ENCODE measurements around the gene DYNLT1. TPM values are rescaled to one million over a fixed set of nuclear protein-coding genes. Genes with fewer than 3 reads are reported as not detected.

The DYNLT1 gene
- total and polyA plus RNA-seq, 2 experiments from 2014 or later, result 60.9 to 241 TPM

- H4K20me1 ChIP-seq (replicated peaks; ENCODE audit: insufficient read depth), result peaks cover 10% of the 10 kb centered on the region
- H3K27ac Mint-ChIP-seq, result no peak overlapping the region
- no peak overlapping the region for H3K4me3 Mint-ChIP-seq
- H3K36me3 ChIP-seq (ENCODE audit: insufficient read depth), result peaks cover 10% of the 10 kb centered on the region
- ATAC-seq (peak; percentile 74), DNase-seq (ENCODE audit: low spot score) (peak; percentile 62)
- no peaks in the 10 kb centered on the region for H3K79me2 ChIP-seq (replicated peaks; ENCODE audit: insufficient read depth)
- H3K4me3 ChIP-seq, result no peak overlapping the region
- TF ChIP-seq ETS1 (IDR thresholded peaks at IDR 0.05), result no peak
- peak; percentile 38 to 77; a peak in 3 of 4 replicates for TF ChIP-seq CTCF (conservative IDR thresholded peaks at IDR 0.05; ENCODE audit: low read depth in 2 of 2)
- H3K9me3 Mint-ChIP-seq, result no peaks in the 10 kb centered on the region
- H3K27ac ChIP-seq (ENCODE audit: low read depth), result no peak overlapping the region
- no peak overlapping the region for H3K4me2 ChIP-seq
- no peaks in the 10 kb centered on the region for H3K4me1 ChIP-seq (ENCODE audit: insufficient read depth)
- no peaks in the 10 kb centered on the region for H3F3A ChIP-seq (replicated peaks; ENCODE audit: low read depth)
- H3K27me3 ChIP-seq (ENCODE audit: insufficient read depth), result no peaks in the 10 kb centered on the region
- no peak overlapping the region for H2AFZ ChIP-seq
- no peaks in the 10 kb centered on the region for H3K9me2 ChIP-seq (ENCODE audit: insufficient read depth)
- H3K27me3 Mint-ChIP-seq (ENCODE audit: insufficient read depth, low read depth, poor library complexity), result peaks cover 21% of the 10 kb centered on the region
- H3K4me1 Mint-ChIP-seq, result peaks cover 23% of the 10 kb centered on the region
- peaks cover 61% of the 10 kb centered on the region for H3K36me3 Mint-ChIP-seq (ENCODE audit: low read depth)
Observed at GRCh38 chr6:158629367-158630221, 14.9 kb downstream of the DYNLT1 start.

GRCh38 chr6:158628542-158628941 lies 16.0 kb downstream of the DYNLT1 start:
- H3K27me3 Mint-ChIP-seq (ENCODE audit: insufficient read depth, low read depth, poor library complexity), result peaks cover 21% of the 10 kb centered on the region
- no peak overlapping the region for H3K4me3 ChIP-seq
- H3K4me1 Mint-ChIP-seq, result peaks cover 23% of the 10 kb centered on the region
- DNase-seq (ENCODE audit: low spot score), result no peak
- no peak overlapping the region for H3K27ac Mint-ChIP-seq
- peak; percentile 13; the same call in 2 of the 3 replicates for ATAC-seq
- H3K27me3 ChIP-seq (ENCODE audit: insufficient read depth), result no peaks in the 10 kb centered on the region
- H3K79me2 ChIP-seq (replicated peaks; ENCODE audit: insufficient read depth), result no peaks in the 10 kb centered on the region
- peaks cover 10% of the 10 kb centered on the region for H4K20me1 ChIP-seq (replicated peaks; ENCODE audit: insufficient read depth)
- TF ChIP-seq CREB1 (CRISPR knock-in tag; IDR thresholded peaks at IDR 0.05; ENCODE audit: low read depth) (no peak), ZNF114 (CRISPR knock-in tag; IDR thresholded peaks at IDR 0.05) (no peak), ETS1 (IDR thresholded peaks at IDR 0.05) (no peak), EZH2phosphoT487 (IDR thresholded peaks at IDR 0.05; ENCODE audit: unreplicated experiment) (no peak), REST (IDR thresholded peaks at IDR 0.05; ENCODE audit: unreplicated experiment) (no peak), POLR2AphosphoS5 (IDR thresholded peaks at IDR 0.05; ENCODE audit: low read depth) (no peak), STAT1 (IDR thresholded peaks at IDR 0.05; ENCODE audit: unreplicated experiment) (no peak), ZNF331 (CRISPR knock-in tag; IDR thresholded peaks at IDR 0.05; ENCODE audit: low read depth) (no peak), EZH2 (IDR thresholded peaks at IDR 0.05; ENCODE audit: low read depth, unreplicated experiment) (no peak), JUNB (IDR thresholded peaks at IDR 0.05; ENCODE audit: unreplicated experiment) (no peak), NANOG (IDR thresholded peaks at IDR 0.05; ENCODE audit: borderline replicate concordance) (no peak)
- no peak overlapping the region for H3K4me3 Mint-ChIP-seq
- no peaks in the 10 kb centered on the region for H3K9me2 ChIP-seq (ENCODE audit: insufficient read depth)
- H3K36me3 Mint-ChIP-seq (ENCODE audit: low read depth), result peaks cover 65% of the 10 kb centered on the region
- H3F3A ChIP-seq (replicated peaks; ENCODE audit: low read depth), result no peaks in the 10 kb centered on the region
- H3K36me3 ChIP-seq (ENCODE audit: insufficient read depth), result peaks cover 10% of the 10 kb centered on the region
- no peak overlapping the region for H2AFZ ChIP-seq
- H3K27ac ChIP-seq (ENCODE audit: low read depth), result 0 out of 2 replicates have a peak overlapping the region, but pooled peaks have one; percentile 63
- no peak overlapping the region for H3K4me2 ChIP-seq
- no peaks in the 10 kb centered on the region for H3K4me1 ChIP-seq (ENCODE audit: insufficient read depth)
- H3K9me3 Mint-ChIP-seq, result no peaks in the 10 kb centered on the region

Measured in GM23338 (cell line).